Left colon (tissue), 2 donors: ENCODE measurements around the gene SLC34A1. TPM values are rescaled to one million over a fixed set of nuclear protein-coding genes. Genes with fewer than 3 reads are reported as not detected.
A peak's percentile ranks its signal among the peaks of the same experiment; 100 is the strongest.
"Not testable (repeated sequence)": the region's sequence is repeated elsewhere in the genome, so short reads cannot be mapped to it uniquely, and the experiment has no call there.

Source experiments
- ATAC-seq: fragments of 200-7000 bp; cut with Tn5 transposase; one replicate; pipeline ENCODE4 v1.9.1; 2020; ENCODE audit warnings: mild to moderate bottlenecking, moderate library complexity
- DNase-seq, 2 donors: peaks; one replicate each; pipeline ENCODE4 v3.0.0-alpha.2; 2020
- intact Hi-C, 2 donors: fragments of 100-400 bp; cut with DNase I in 1 of 2; cut with micrococcal nuclease in 1 of 2; formaldehyde crosslinking; loops; one replicate each; pipeline versions ENCODE4 v1.11.2 to v1.14.0; 2022; cut with DNase I, micrococcal nuclease
- total RNA-seq, 2 donors: library from RNA; stranded (reverse); fragmentation: NEBNext Ultra II Directional; extraction: Animal tissue kit (Norgen Biotek cat#: 25700); gene quantifications; one replicate each; pipeline ENCODE4 v1.2.1, GENCODE V29; 2021
- donor health status: DM: no; HTN: no; CAD: no.
- donor health status: DM: yes; HTN: yes; CAD: no.

The SLC34A1 gene
- total RNA-seq, 2 donors from 2014 or later = not detected

DNA sequence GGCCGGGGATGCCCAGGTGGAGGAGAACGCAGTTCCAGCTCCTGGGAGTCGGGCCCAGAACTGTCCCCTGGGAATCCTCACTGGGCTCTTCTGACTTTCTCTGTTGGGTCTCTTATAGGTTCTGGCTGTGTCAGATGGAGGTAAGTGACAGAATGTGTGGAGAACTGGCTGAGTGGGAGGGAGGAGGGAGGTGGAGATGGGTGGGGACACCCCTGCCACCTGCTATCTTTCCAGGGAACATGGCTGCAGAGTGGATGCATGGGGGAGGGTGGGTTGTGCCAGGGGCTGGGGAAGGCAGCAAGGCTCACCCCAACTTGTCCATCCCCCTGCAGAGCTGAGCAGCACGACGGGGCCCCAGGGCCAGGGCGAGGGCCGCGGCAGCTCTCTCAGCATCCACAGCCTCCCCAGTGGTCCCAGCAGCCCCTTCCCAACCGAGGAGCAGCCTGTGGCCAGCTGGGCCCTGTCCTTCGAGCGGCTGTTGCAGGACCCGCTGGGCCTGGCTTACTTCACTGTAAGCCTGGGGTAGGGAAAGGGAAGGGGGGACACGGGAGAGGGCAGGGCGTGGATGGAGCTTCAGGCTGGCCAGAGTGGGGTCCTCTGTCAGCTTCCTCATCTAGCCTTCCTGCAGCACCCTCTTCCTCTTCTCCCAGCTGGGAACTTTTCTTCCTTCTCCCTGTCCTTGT, 18.2 kb upstream of the SLC34A1 start:
- no peak for ATAC-seq
- no peak for DNase-seq
- intact Hi-C loops = loop anchor here in 1 of 2 donors (10.0 kb wide), 1 partner anchor 51 kb away; the partner anchor contains the start of gene MXD3

DNA sequence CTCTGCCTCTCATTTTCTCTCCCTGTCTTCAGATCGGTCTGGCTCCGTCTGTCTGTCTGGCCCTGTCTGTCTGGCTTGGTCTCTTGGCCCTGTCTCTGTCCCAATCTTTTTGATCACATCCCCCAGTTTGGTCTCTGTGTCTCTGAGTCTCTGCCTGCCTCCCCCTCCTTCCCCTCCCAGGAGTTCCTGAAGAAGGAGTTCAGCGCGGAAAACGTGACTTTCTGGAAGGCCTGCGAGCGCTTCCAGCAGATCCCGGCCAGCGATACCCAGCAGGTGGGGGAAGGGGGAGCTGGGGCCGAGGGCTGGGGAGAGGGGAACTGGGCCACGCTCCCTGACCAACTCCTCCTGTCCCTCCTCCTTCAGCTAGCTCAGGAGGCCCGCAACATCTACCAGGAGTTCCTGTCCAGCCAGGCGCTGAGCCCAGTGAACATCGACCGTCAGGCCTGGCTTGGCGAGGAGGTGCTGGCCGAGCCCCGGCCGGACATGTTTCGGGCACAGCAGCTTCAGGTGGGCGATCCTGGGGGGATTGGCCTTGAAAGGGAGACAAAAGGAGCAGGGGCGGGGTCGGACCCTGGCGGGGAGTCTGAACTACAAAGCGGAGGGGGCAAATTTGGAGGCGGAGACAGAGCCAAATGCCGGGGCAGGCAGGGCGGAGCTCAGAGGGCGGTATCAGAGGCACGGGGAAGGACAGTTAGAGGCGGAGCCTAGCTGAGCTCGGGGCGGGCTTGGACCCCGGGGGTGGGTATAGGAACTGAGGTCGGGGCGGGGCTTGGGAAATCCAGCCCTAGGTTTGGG, 17.5 kb upstream of the SLC34A1 start:
- peak; percentile 90 to 92 for DNase-seq
- intact Hi-C loops = loop anchor here in 1 of 2 donors (10.0 kb wide), 1 partner anchor 52 kb away; the partner anchor contains the start of gene MXD3

GRCh38 chr5:177367323-177367848, 16.8 kb upstream of the SLC34A1 start:
- ATAC-seq (peak; percentile 8), DNase-seq (no peak)
- intact Hi-C loops = loop anchor here in 1 of 2 donors (10.0 kb wide), 1 partner anchor 53 kb away; the partner anchor contains the start of gene MXD3

More for the DNA sequence above, 17.5 kb upstream of the SLC34A1 start:
- ATAC-seq = peak; percentile 67

DNA sequence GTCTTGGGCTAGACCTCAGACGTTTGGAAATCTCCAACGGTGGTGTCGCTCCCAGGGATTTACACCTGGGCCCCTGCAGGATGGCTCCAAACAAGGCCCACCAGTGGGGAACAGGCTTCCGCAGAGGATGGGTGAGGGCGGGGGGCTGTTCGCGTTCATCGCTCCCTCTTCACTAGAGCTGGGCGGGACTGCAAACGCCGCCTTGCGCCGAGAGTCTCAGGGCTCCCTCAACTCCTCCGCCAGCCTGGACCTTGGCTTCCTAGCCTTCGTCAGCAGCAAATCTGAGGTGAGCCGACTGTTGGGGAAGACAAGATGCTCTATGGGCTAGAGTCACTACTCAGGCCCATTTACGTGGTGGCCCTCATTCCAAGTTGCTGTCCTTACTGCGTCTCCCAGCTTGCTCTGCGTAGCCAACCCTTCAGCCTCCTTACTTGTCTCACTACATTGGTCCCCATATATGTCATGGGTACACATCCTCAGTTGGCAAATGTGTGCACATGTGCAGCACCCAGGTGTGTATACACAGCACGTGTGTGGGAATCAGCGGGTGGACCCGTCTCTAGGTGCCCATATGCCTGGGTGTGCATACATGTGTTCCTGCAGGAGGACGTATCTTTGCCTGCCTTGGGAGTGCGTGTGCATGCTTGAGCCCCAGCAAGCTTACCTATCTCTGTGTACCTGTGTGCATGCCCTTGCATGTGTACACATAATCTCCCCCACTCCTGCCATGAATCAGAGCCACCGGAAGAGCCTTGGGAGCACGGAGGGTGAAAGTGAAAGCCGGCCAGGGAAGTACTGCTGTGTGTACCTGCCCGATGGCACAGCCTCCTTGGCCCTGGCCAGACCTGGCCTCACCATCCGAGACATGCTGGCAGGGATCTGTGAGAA, 16.0 kb upstream of the SLC34A1 start:
- DNase-seq (no peak), ATAC-seq (no peak)
- intact Hi-C loops = loop anchor here in 1 of 2 donors (10.0 kb wide), 1 partner anchor 53 kb away; the partner anchor contains the start of gene MXD3

DNA sequence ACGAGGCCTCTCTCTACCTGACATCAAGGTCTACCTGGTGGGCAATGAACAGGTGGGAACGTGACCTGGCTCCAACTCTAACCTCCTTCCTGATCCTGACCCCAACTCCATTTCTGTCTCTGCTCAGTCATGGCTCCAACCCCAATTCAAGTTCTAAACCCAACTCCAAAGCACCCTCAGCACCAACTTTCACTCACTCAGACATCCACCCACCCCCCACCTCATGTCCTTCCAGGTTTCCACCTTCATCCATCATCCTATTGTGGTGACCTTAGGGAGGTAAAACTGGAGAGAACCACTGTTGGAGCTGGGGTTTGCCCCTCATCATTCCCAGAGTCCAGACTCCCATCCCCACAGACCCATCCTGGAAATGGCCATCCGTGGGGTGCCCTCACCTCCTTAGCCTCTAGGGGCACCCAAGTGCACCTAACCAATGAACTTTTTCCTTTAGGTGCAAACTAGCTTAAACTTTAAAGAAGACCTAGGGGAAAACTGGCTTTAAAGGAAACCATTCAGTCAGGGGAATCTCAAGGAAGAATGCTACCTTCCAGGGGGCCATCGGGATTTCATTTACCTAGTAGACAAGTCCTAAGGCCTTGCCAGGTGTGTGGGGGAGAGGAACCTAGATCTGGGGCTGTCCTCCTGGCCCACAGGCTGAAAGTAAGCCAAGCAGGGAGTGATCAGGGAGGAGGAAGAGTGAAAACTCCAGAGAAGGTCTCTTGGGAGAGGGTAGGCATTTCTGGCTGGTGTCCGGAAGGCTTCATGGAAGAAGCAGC, 15.2 kb upstream of the SLC34A1 start:
- intact Hi-C loops = loop anchor here in 1 of 2 donors (10.0 kb wide), 1 partner anchor 54 kb away; the partner anchor contains the start of gene MXD3
- ATAC-seq (no peak), DNase-seq (peak in 1 of 2 donors; percentile 44)

- DNase-seq (no peak), ATAC-seq (no peak)
- intact Hi-C loops = loop anchor here in 1 of 2 donors (10.0 kb wide), 1 partner anchor 55 kb away; the partner anchor contains the start of gene MXD3
Measured at GRCh38 chr5:177369645-177370440, 14.4 kb upstream of the SLC34A1 start.

DNA sequence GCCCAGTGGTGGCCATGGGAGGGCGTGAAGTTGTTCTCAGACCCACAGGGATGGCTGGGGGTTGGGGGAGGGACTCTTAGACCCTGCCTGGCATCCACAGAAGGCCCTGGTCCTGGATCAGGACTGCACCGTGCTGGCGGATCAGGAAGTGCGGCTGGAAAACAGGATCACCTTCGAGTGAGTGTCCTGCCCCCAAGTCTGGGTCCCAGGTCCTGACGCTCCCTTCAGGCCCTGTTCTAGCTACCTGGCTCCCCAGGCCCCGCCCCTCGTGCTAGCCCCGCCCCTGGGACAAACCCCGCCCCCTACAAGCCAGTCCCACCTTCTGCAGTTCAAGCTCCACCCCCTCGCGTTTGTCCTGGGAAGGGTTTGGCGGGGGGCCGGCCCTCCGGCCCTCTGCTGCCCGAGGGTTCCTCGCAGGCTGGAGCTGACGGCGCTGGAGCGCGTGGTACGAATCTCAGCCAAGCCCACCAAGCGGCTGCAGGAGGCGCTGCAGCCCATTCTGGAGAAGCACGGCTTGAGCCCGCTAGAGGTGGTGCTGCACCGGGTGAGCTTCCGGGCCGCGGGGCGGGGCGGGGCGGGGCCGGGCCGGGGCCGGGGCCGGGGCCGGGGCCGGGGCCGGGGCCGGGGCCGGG, 13.6 kb upstream of the SLC34A1 start:
- DNase-seq = peak; percentile 90

DNA sequence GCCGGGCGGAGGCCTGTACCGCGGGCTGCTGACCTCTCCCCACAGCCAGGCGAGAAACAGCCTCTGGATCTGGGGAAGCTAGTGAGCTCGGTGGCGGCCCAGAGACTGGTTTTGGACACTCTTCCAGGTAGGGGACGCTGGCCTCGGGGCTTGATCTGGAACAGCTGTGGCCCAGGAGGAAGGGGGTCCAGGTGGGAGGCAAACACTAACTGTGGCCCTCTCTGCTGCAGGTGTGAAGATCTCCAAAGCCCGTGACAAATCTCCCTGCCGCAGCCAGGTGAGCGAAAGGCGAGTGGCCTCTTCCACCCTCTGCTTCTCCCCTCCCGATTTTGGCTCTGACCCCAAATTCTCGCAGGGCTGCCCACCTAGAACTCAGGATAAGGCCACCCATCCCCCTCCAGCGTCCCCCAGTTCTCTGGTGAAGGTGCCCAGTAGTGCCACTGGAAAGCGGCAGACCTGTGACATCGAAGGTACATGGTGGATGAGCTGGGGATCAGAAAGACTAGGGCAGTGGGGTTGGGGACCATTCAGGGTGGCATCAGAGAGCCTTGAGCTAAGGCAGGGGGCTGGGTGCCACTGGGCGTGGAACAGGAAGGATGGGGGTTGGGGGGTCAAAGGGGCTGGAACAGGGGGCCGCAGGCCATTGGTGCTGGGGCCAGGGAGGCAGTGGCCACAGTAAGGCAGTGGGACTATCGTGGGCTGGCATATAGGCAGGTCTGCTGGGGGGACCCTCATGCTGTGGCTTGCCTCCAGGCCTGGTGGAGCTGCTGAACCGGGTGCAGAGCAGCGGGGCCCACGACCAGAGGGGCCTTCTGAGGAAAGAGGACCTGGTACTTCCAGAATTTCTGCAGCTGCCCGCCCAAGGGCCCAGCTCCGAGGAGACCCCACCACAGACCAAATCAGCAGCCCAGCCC, 12.9 kb upstream of the SLC34A1 start:
- DNase-seq (peak in 1 of 2 donors; percentile 39), ATAC-seq (no peak)
- intact Hi-C loops = no loop called here

More for the DNA sequence above, 13.6 kb upstream of the SLC34A1 start:
- intact Hi-C loops = no loop called here
- ATAC-seq = peak; percentile 80

- no peak for DNase-seq
- ATAC-seq = no peak
- intact Hi-C loops = no loop called here
Measured at GRCh38 chr5:177372034-177372896, 12.0 kb upstream of the SLC34A1 start.

GRCh38 chr5:177372910-177373309, 11.3 kb upstream of the SLC34A1 start:
- no peak for ATAC-seq
- intact Hi-C loops = no loop called here
- DNase-seq = no peak

GRCh38 chr5:177373806-177374205, 10.4 kb upstream of the SLC34A1 start:
- intact Hi-C loops = no loop called here
- DNase-seq (no peak), ATAC-seq (no peak)

- no peak for ATAC-seq
Measured at GRCh38 chr5:177374211-177374610, 10.0 kb upstream of the SLC34A1 start.

GRCh38 chr5:177375516-177375915, 8.7 kb upstream of the SLC34A1 start:
- DNase-seq, ATAC-seq, intact Hi-C loops: not testable (repeated sequence)

More at GRCh38 chr5:177374211-177374610, 10.0 kb upstream of the SLC34A1 start:
- intact Hi-C loops = no loop called here
- no peak for DNase-seq

DNA sequence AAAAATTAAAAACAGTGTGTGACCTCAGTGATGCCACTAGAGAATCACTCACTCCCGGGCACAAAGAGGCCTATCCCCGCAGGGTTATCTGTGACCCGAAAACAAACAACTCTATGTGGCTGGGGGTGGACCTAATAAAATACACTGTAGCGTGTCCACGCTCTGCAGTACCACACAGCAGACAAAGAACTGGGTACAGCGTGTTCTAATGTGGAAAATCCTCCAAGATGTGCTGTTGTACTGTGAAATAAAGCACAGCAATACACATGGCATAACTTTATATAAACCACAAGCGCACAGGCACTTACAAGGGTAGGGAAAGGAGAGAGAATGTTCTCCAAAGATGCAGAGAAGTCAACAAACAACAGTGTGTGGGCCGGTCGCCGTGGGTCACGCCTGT, 8.1 kb upstream of the SLC34A1 start:
- intact Hi-C loops = no loop called here
- ATAC-seq (no peak), DNase-seq (no peak)
